HEK293 (cell line): ENCODE measurements around the gene ZNF569.

ENCODE experiments used
- CTCF ChIA-PET: fragments of 350-600 bp; formaldehyde crosslinking; extraction: SDS; loops from one replicate; lab custom pipeline; 2021; ENCODE audit warnings: antibody characterized with exemption; lab: Yijun Ruan, JAX
- POLR2A ChIA-PET: fragments of 300-600 bp; formaldehyde crosslinking; extraction: SDS; loops from one replicate; lab custom pipeline; 2020; ENCODE audit warnings: antibody characterized with exemption, inconsistent platforms; lab: Yijun Ruan, JAX
- H3K27ac ChIP-seq: fragments of 200-500 bp; sonication (Bioruptor generic); 2 replicates; pipeline ENCODE4 v1.5.1; 2014; ENCODE audit warnings: low read depth, low read length, control low read depth, inconsistent platforms; ENCODE audit errors: extremely low read depth
- H3K36me3 ChIP-seq, 2 experiments: fragments of 200-500 bp in 1 of 2; sonication (Bioruptor generic) in 1 of 2; 1 replicate in 1 of 2; 2 replicates in 1 of 2; pipeline ENCODE4 v1.5.1; 2014 to 2017; ENCODE audit warnings: inconsistent platforms in 2 of 2, low read length in 2 of 2; ENCODE audit not compliant: control insufficient read depth in 2 of 2, insufficient read depth in 1 of 2
- H3K4me1 ChIP-seq: fragments of 200-500 bp; sonication (Bioruptor generic); 2 replicates; pipeline ENCODE4 v1.5.1; 2014; ENCODE audit warnings: mild to moderate bottlenecking, low read length, inconsistent platforms; ENCODE audit not compliant: control insufficient read depth, insufficient read depth
- H3K4me3 ChIP-seq: 2 replicates; pipeline ENCODE4 v1.5.1; 2011; ENCODE audit warnings: low read depth, mild to moderate bottlenecking, control low read depth, low read length, moderate library complexity
- H3K9me3 ChIP-seq: fragments of 200-500 bp; sonication (Bioruptor generic); 2 replicates; pipeline ENCODE4 v1.5.1; 2014; ENCODE audit warnings: low read depth, low read length, inconsistent platforms; ENCODE audit not compliant: control insufficient read depth, insufficient read depth
- INSM2 ChIP-seq: fragments of 450-650 bp; formaldehyde crosslinking; IDR thresholded peaks from 2 replicates; pipeline ENCODE4 v1.5.1; 2016; ENCODE audit warnings: missing biosample characterization, missing genetic modification characterization
- KLF16 ChIP-seq: fragments of 450-650 bp; formaldehyde crosslinking; IDR thresholded peaks from 2 replicates; pipeline ENCODE4 v1.5.1; 2017; ENCODE audit warnings: missing biosample characterization, missing genetic modification characterization
- KLF9 ChIP-seq: fragments of 450-650 bp; formaldehyde crosslinking; IDR thresholded peaks from 2 replicates; pipeline ENCODE4 v1.5.1; 2016; ENCODE audit warnings: missing biosample characterization, missing genetic modification characterization, low read depth
- OSR2 ChIP-seq: fragments of 450-650 bp; formaldehyde crosslinking; IDR thresholded peaks from 2 replicates; pipeline ENCODE4 v1.5.1; 2016; ENCODE audit warnings: missing biosample characterization, missing genetic modification characterization
- PRDM1 ChIP-seq: fragments of 450-650 bp; formaldehyde crosslinking; IDR thresholded peaks from 2 replicates; pipeline ENCODE4; 2016; ENCODE audit warnings: missing biosample characterization, missing genetic modification characterization
- SETDB1 ChIP-seq: IDR thresholded peaks from one replicate; pipeline ENCODE4 v1.6.1; 2017; ENCODE audit warnings: mild to moderate bottlenecking, low read length, moderate library complexity, mixed read lengths; ENCODE audit not compliant: insufficient read length
- SP2 ChIP-seq: fragments of 450-650 bp; formaldehyde crosslinking; IDR thresholded peaks from 2 replicates; pipeline ENCODE4 v1.5.1; 2016; ENCODE audit warnings: missing biosample characterization, missing genetic modification characterization
- TRIM28 ChIP-seq: IDR thresholded peaks from 2 replicates; pipeline ENCODE4 v1.6.1; 2011; ENCODE audit warnings: low read length, control low read depth, borderline replicate concordance
- ZFP41 ChIP-seq: fragments of 450-650 bp; formaldehyde crosslinking; IDR thresholded peaks from 2 replicates; pipeline ENCODE4 v1.5.1; 2016; ENCODE audit warnings: missing biosample characterization, missing genetic modification characterization, borderline replicate concordance
- ZNF274 ChIP-seq, 2 experiments: fragments of 200-500 bp in 1 of 2; fragments of 450-650 bp in 1 of 2; sonication (Bioruptor generic) in 1 of 2; formaldehyde crosslinking in 1 of 2; IDR thresholded peaks; 2 replicates each; pipeline versions ENCODE4 v1.5.1 to v1.6.1; 2014 to 2016; ENCODE audit warnings: borderline replicate concordance in 1 of 2, inconsistent platforms in 1 of 2, low read length in 1 of 2, missing biosample characterization in 1 of 2, missing genetic modification characterization in 1 of 2
- ZNF280C ChIP-seq: fragments of 450-650 bp; formaldehyde crosslinking; IDR thresholded peaks from 2 replicates; pipeline ENCODE4 v1.5.1; 2016; ENCODE audit warnings: missing biosample characterization, missing genetic modification characterization
- ZNF518A ChIP-seq: fragments of 450-650 bp; formaldehyde crosslinking; conservative IDR thresholded peaks from 2 replicates; pipeline ENCODE4 v1.5.1; 2016; ENCODE audit warnings: low read depth, missing biosample characterization, missing genetic modification characterization
- ZNF521 ChIP-seq: fragments of 450-650 bp; formaldehyde crosslinking; IDR thresholded peaks from 2 replicates; pipeline ENCODE4 v1.5.1; 2017; ENCODE audit warnings: missing biosample characterization, mild to moderate bottlenecking, missing genetic modification characterization
- ZNF558 ChIP-seq: fragments of 450-650 bp; formaldehyde crosslinking; IDR thresholded peaks from 2 replicates; pipeline ENCODE4 v1.5.1; 2016; ENCODE audit warnings: missing biosample characterization, missing genetic modification characterization
- ZNF560 ChIP-seq: fragments of 450-650 bp; formaldehyde crosslinking; IDR thresholded peaks from 2 replicates; pipeline ENCODE4 v1.5.1; 2017; ENCODE audit warnings: missing biosample characterization, missing genetic modification characterization, borderline replicate concordance
- TF ChIP-seq, protein P1 (sequence below): IDR thresholded peaks from 2 replicates; pipeline ENCODE4 v1.6.1; 2011; ENCODE audit warnings: mild to moderate bottlenecking, low read depth, low read length, borderline replicate concordance
- TF ChIP-seq, protein P2 (sequence below): fragments of 450-650 bp; formaldehyde crosslinking; IDR thresholded peaks from 2 replicates; pipeline ENCODE4 v1.5.1; 2017; ENCODE audit warnings: missing biosample characterization, missing genetic modification characterization
- TF ChIP-seq, protein P3 (sequence below): fragments of 450-650 bp; IDR thresholded peaks from 2 replicates; pipeline ENCODE4 v1.5.1; 2018; ENCODE audit warnings: missing biosample characterization, missing genetic modification characterization
- TF ChIP-seq, protein P4 (sequence below): fragments of 450-650 bp; formaldehyde crosslinking; IDR thresholded peaks from 2 replicates; pipeline ENCODE4 v1.5.1; 2016; ENCODE audit warnings: missing biosample characterization, missing genetic modification characterization

ZNF569 gene

DNA sequence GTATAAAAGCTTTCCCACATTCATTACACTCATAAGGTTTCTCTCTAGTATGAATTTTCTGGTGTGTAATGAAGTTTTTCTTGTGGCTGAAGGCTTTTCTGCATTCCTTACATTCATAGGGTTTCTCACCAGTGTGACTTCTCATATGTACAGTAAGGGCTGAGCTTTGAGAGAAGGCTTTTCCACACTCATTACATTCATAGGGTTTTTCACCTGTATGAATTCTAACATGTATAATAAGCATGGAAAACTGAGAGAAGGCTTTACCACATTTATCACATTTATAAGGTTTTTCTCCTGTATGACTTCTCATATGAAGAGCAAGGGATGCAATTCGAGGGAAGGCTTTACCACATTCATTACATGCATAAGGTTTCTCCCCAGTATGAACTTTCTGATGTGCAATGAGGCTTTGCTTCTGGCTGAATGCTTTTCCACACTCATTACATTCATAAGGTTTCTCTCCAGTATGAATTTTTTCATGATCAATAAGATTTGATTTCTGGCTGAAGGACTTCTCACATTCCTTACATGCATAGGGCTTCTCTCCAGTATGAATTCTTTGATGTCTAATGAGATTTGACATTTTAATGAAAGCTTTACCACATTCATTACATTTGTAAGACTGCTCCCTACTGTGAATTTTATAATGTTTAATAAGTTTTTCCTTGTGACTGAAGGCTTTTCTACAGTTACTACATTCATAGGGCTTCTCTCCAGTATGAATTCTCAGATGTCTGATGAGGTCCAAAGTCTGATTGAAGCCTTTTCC, 53.7 kb downstream of the ZNF569 start:
- peaks cover 12 to 27% of the 10 kb centered on the region in 2 experiments for H3K36me3 ChIP-seq
- TF ChIP-seq INSM2 (tag by site-specific recombination) (no peak), SP2 (tag by site-specific recombination) (no peak), ZNF521 (tag by site-specific recombination) (no peak), ZFP41 (tag by site-specific recombination) (0 out of 2 replicates have a peak, but pooled peaks have one; percentile 18), SETDB1 (peak; percentile 99), ZNF274 (IDR thresholded peaks at IDR 0.05; ENCODE audit: low read length) (peak; percentile 96), ZNF274 (tag by site-specific recombination; IDR thresholded peaks at IDR 0.05; ENCODE audit: borderline replicate concordance) (peak; percentile 99), ZNF280C (no peak), KLF9 (tag by site-specific recombination) (no peak), ZNF558 (tag by site-specific recombination) (0 out of 2 replicates have a peak, but pooled peaks have one; percentile 15), ZNF560 (no peak), ZNF518A (tag by site-specific recombination) (0 out of 2 replicates have a peak, but pooled peaks have one; percentile 20), KLF16 (no peak), TRIM28 (peak; percentile 100), OSR2 (tag by site-specific recombination) (no peak), PRDM1 (tag by site-specific recombination) (no peak)
- TF ChIP-seq, protein P1, sequence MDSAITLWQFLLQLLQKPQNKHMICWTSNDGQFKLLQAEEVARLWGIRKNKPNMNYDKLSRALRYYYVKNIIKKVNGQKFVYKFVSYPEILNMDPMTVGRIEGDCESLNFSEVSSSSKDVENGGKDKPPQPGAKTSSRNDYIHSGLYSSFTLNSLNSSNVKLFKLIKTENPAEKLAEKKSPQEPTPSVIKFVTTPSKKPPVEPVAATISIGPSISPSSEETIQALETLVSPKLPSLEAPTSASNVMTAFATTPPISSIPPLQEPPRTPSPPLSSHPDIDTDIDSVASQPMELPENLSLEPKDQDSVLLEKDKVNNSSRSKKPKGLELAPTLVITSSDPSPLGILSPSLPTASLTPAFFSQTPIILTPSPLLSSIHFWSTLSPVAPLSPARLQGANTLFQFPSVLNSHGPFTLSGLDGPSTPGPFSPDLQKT: no peak
- TF ChIP-seq, protein P2, sequence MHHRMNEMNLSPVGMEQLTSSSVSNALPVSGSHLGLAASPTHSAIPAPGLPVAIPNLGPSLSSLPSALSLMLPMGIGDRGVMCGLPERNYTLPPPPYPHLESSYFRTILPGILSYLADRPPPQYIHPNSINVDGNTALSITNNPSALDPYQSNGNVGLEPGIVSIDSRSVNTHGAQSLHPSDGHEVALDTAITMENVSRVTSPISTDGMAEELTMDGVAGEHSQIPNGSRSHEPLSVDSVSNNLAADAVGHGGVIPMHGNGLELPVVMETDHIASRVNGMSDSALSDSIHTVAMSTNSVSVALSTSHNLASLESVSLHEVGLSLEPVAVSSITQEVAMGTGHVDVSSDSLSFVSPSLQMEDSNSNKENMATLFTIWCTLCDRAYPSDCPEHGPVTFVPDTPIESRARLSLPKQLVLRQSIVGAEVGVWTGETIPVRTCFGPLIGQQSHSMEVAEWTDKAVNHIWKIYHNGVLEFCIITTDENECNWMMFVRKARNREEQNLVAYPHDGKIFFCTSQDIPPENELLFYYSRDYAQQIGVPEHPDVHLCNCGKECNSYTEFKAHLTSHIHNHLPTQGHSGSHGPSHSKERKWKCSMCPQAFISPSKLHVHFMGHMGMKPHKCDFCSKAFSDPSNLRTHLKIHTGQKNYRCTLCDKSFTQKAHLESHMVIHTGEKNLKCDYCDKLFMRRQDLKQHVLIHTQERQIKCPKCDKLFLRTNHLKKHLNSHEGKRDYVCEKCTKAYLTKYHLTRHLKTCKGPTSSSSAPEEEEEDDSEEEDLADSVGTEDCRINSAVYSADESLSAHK (tag by site-specific recombination): no peak
- TF ChIP-seq, protein P3, sequence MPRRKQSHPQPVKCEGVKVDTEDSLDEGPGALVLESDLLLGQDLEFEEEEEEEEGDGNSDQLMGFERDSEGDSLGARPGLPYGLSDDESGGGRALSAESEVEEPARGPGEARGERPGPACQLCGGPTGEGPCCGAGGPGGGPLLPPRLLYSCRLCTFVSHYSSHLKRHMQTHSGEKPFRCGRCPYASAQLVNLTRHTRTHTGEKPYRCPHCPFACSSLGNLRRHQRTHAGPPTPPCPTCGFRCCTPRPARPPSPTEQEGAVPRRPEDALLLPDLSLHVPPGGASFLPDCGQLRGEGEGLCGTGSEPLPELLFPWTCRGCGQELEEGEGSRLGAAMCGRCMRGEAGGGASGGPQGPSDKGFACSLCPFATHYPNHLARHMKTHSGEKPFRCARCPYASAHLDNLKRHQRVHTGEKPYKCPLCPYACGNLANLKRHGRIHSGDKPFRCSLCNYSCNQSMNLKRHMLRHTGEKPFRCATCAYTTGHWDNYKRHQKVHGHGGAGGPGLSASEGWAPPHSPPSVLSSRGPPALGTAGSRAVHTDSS: no peak
- TF ChIP-seq, protein P4, sequence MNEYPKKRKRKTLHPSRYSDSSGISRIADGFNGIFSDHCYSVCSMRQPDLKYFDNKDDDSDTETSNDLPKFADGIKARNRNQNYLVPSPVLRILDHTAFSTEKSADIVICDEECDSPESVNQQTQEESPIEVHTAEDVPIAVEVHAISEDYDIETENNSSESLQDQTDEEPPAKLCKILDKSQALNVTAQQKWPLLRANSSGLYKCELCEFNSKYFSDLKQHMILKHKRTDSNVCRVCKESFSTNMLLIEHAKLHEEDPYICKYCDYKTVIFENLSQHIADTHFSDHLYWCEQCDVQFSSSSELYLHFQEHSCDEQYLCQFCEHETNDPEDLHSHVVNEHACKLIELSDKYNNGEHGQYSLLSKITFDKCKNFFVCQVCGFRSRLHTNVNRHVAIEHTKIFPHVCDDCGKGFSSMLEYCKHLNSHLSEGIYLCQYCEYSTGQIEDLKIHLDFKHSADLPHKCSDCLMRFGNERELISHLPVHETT (tag by site-specific recombination): no peak
- TF ChIP-seq, all 188 proteins: peak for 6
- peaks cover 47% of the 10 kb centered on the region for H3K9me3 ChIP-seq
- no peaks in the 10 kb centered on the region for H3K4me1 ChIP-seq
- H3K27ac ChIP-seq: no peak overlapping the region
- POLR2A ChIA-PET: no interaction called here
- H3K4me3 ChIP-seq: no peak overlapping the region
- CTCF ChIA-PET: interaction anchor here (0.6 kb wide), 1 partner anchor 432 kb away, joined by 3 read pairs; no protein-coding TSS in a partner anchor
